COLO668 (cell line): ENCODE measurements around the gene ZEB2.

Experiments
- DNase-seq: peaks from one replicate; lab custom pipeline; 2025; ENCODE audit not compliant: unreplicated experiment; lab: John Stamatoyannopoulos, UW

The ZEB2 gene

GRCh38 chr2:144429396-144430112 lies 90.4 kb downstream of the ZEB2 start:
- no peak for DNase-seq

- DNase-seq, result no peak
Observed at GRCh38 chr2:144426981-144427479, 92.9 kb downstream of the ZEB2 start.

GRCh38 chr2:144426355-144426754 lies 93.6 kb downstream of the ZEB2 start:
- no peak for DNase-seq

- DNase-seq, result no peak
Observed at GRCh38 chr2:144424559-144425240, 95.2 kb downstream of the ZEB2 start.

GRCh38 chr2:144421606-144422510 lies 98.1 kb downstream of the ZEB2 start:
- no peak for DNase-seq

- DNase-seq, result no peak
Observed at GRCh38 chr2:144419218-144419617, 100.7 kb downstream of the ZEB2 start.

- no peak for DNase-seq
Observed at GRCh38 chr2:144415386-144415785, 104.5 kb downstream of the ZEB2 start.

- no peak for DNase-seq
Observed at GRCh38 chr2:144414324-144414845, 105.5 kb downstream of the ZEB2 start.

GRCh38 chr2:144412709-144413108 lies 107.2 kb downstream of the ZEB2 start:
- DNase-seq, result no peak

- DNase-seq, result no peak
Observed at GRCh38 chr2:144411473-144411872, 108.4 kb downstream of the ZEB2 start.

GRCh38 chr2:144409241-144409640 lies 110.7 kb downstream of the ZEB2 start:
- no peak for DNase-seq

GRCh38 chr2:144407262-144407661 lies 112.7 kb downstream of the ZEB2 start:
- no peak for DNase-seq

GRCh38 chr2:144405982-144406788 lies 113.7 kb downstream of the ZEB2 start:
- no peak for DNase-seq

- DNase-seq, result no peak
Observed at GRCh38 chr2:144405321-144405720, 114.6 kb downstream of the ZEB2 start.

- DNase-seq, result no peak
Observed at GRCh38 chr2:144404586-144405314, 115.2 kb downstream of the ZEB2 start.

- DNase-seq, result no peak
Observed at GRCh38 chr2:144403933-144404332, 116.0 kb downstream of the ZEB2 start.

GRCh38 chr2:144402251-144402650 lies 117.7 kb downstream of the ZEB2 start:
- DNase-seq, result peak; percentile 15

GRCh38 chr2:144401036-144401435 lies 118.9 kb downstream of the ZEB2 start:
- DNase-seq, result no peak

GRCh38 chr2:144396318-144396717 lies 123.6 kb downstream of the ZEB2 start:
- DNase-seq, result no peak
